Bronchial epithelial cell (primary cell): ENCODE results near the gene TST. TPM values are rescaled to one million over a fixed set of nuclear protein-coding genes. Genes with fewer than 3 reads are reported as not detected.

Source experiments
- DNase-seq: peaks from one replicate; pipeline ENCODE4 v3.0.0-alpha.2; 2010; ENCODE audit warnings: low read depth
- FAIRE-seq: peaks from 2 replicates; lab custom pipeline; 2011; peaks lifted over from hg19 to GRCh38; lab: Jason Lieb, UNC
- H3K27me3 ChIP-seq: 2 replicates; pipeline ENCODE4 v1.5.1; 2011; ENCODE audit warnings: low read length; ENCODE audit not compliant: control insufficient read depth, insufficient read depth
- H3K36me3 ChIP-seq: 2 replicates; pipeline ENCODE4 v1.5.1; 2011; ENCODE audit warnings: low read length; ENCODE audit not compliant: control insufficient read depth, insufficient read depth
- H3K4me3 ChIP-seq: 2 replicates; pipeline ENCODE4 v1.5.1; 2011; ENCODE audit warnings: mild to moderate bottlenecking, low read depth, low read length, control low read depth
- CTCF ChIP-seq: IDR thresholded peaks from 2 replicates; pipeline ENCODE4 v1.5.1; 2011; ENCODE audit warnings: mild to moderate bottlenecking, moderate library complexity, low read length, control low read depth, inconsistent platforms; ENCODE audit not compliant: insufficient read depth, severe bottlenecking
- total RNA-seq: library from RNA; depleted of rRNA; stranded (reverse); fragments of >200 nt; gene quantifications from 2 replicates; pipeline ENCODE4 v1.2.1, GENCODE V29; 2014

TST gene
- total RNA-seq, 1 donor from 2014 or later: 45.8 TPM

GRCh38 chr22:37012262-37012904 lies 6.9 kb downstream of the TST start:
- Histone ChIP-seq H3K27me3 (peaks cover 4% of the 10 kb centered on the region), H3K4me3 (no peak overlapping the region), H3K36me3 (peaks cover 8% of the 10 kb centered on the region)
- FAIRE-seq: no peak
- DNase-seq: no peak
- TF ChIP-seq CTCF: no peak

GRCh38 chr22:37011472-37011871 lies 7.8 kb downstream of the TST start:
- TF ChIP-seq CTCF: no peak
- FAIRE-seq (no peak), DNase-seq (no peak)
- Histone ChIP-seq H3K36me3 (peaks cover under 1% of the 10 kb centered on the region), H3K4me3 (no peak overlapping the region), H3K27me3 (peaks cover 4% of the 10 kb centered on the region)

- FAIRE-seq: no peak
- no peak for DNase-seq
- no peak for TF ChIP-seq CTCF
- Histone ChIP-seq H3K4me3 (no peak overlapping the region), H3K36me3 (no peaks in the 10 kb centered on the region), H3K27me3 (peaks cover 4% of the 10 kb centered on the region)
Observed at GRCh38 chr22:37010976-37011375, 8.3 kb downstream of the TST start.

GRCh38 chr22:37010174-37010573 lies 9.1 kb downstream of the TST start:
- DNase-seq (no peak), FAIRE-seq (no peak)
- H3K27me3 ChIP-seq: peaks cover 4% of the 10 kb centered on the region
- H3K4me3 ChIP-seq: no peak overlapping the region
- TF ChIP-seq CTCF: no peak
- no peaks in the 10 kb centered on the region for H3K36me3 ChIP-seq

- H3K36me3 ChIP-seq: no peaks in the 10 kb centered on the region
- FAIRE-seq (no peak), DNase-seq (no peak)
- H3K27me3 ChIP-seq: peaks cover 4% of the 10 kb centered on the region
- H3K4me3 ChIP-seq: no peak overlapping the region
- no peak for TF ChIP-seq CTCF
Observed at GRCh38 chr22:37009490-37009889, 9.8 kb downstream of the TST start.

GRCh38 chr22:37008365-37008764 lies 10.9 kb downstream of the TST start:
- H3K27me3 ChIP-seq: peaks cover 4% of the 10 kb centered on the region
- DNase-seq (no peak), FAIRE-seq (no peak)
- H3K4me3 ChIP-seq: no peak overlapping the region
- no peak for TF ChIP-seq CTCF
- H3K36me3 ChIP-seq: no peaks in the 10 kb centered on the region
